Calu3 (cell line): ENCODE data around the gene ITPK1. TPM values are rescaled to one million over a fixed set of nuclear protein-coding genes. Genes with fewer than 3 reads are reported as not detected.

Experiments used
- BruUV-seq: library from RNA; stranded (reverse); fragments of 400-500 nt; replicated peaks from 2 replicates; lab custom pipeline; 2021; lab: Mats Ljungman, UMichigan
- CTCF ChIA-PET: fragments of 300-600 bp; sonication (Branson Sonifier 250); formaldehyde crosslinking; loops from one replicate; lab custom pipeline; 2022; ENCODE audit warnings: antibody characterized with exemption; lab: Charles Lee
- DNase-seq: peaks from one replicate; pipeline ENCODE4 v3.0.0; 2022
- H3K27ac Mint-ChIP-seq: one replicate; pipeline ENCODE4 v1.8.0; 2022; ENCODE audit warnings: mixed read lengths; ENCODE audit not compliant: unreplicated experiment
- H3K27me3 Mint-ChIP-seq: one replicate; pipeline ENCODE4 v1.8.0; 2022; ENCODE audit warnings: mixed read lengths; ENCODE audit not compliant: unreplicated experiment
- H3K36me3 Mint-ChIP-seq: one replicate; pipeline ENCODE4 v1.8.0; 2022; ENCODE audit warnings: mild to moderate bottlenecking, moderate library complexity, mixed read lengths; ENCODE audit not compliant: insufficient read depth, unreplicated experiment
- H3K4me1 Mint-ChIP-seq: one replicate; pipeline ENCODE4 v1.8.0; 2022; ENCODE audit warnings: mild to moderate bottlenecking, low read depth, mixed read lengths; ENCODE audit not compliant: unreplicated experiment
- H3K4me3 Mint-ChIP-seq: one replicate; pipeline ENCODE4 v1.8.0; 2022; ENCODE audit warnings: mild to moderate bottlenecking, low read depth, moderate library complexity, mixed read lengths; ENCODE audit not compliant: unreplicated experiment
- H3K9me3 Mint-ChIP-seq: one replicate; pipeline ENCODE4 v1.8.0; 2022; ENCODE audit warnings: low read depth, mixed read lengths; ENCODE audit not compliant: unreplicated experiment
- CTCF ChIP-seq: fragments of 200-600 bp; IDR thresholded peaks from one replicate; pipeline ENCODE4 v1.8.0; 2022; ENCODE audit warnings: antibody characterized with exemption; ENCODE audit not compliant: unreplicated experiment
- intact Hi-C: fragments of 100-400 bp; cut with micrococcal nuclease; formaldehyde crosslinking; loops from one replicate; pipeline ENCODE4 v1.10.0; 2022; ENCODE audit not compliant: unreplicated experiment
- total RNA-seq: library from RNA; stranded (reverse); gene quantifications from 2 replicates; pipeline ENCODE4 v1.2.3, GENCODE V29; 2022

ITPK1 gene
- total RNA-seq, 1 experiment from 2014 or later = 94.3 TPM

DNA sequence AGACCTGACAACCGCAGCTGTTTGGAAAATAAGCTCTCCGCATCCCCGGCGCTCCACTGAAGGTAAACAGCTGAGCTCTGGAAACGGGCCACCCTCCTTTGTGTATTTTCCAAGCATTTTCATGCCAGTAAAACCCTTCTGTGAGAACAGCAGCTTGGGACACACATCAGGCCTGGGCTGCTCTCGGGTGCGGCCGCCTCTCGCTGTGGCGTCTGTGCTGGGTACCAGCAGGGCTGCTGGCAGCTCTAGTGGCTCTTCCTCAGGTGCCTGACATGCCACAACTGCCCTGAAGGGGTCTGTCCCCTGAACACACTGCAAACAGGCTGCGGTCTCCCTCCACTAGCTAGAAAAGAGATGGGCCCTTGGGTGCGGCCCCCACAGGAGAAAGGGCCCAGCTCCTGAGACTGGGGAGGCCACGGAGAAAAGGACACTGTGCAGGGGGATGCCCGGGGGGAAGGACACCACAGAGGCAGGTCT lies 96.3 kb downstream of the ITPK1 start:
- CTCF ChIA-PET = no interaction called here
- H3K4me3 Mint-ChIP-seq = no peak overlapping the region
- TF ChIP-seq CTCF = no peak
- peaks cover 9% of the 10 kb centered on the region for H3K36me3 Mint-ChIP-seq
- intact Hi-C loops = no loop called here
- DNase-seq = no peak
- BruUV-seq = no TSS peak
- no peak overlapping the region for H3K27ac Mint-ChIP-seq
- H3K9me3 Mint-ChIP-seq = no peaks in the 10 kb centered on the region
- no peaks in the 10 kb centered on the region for H3K27me3 Mint-ChIP-seq
- peaks cover 7% of the 10 kb centered on the region for H3K4me1 Mint-ChIP-seq

DNA sequence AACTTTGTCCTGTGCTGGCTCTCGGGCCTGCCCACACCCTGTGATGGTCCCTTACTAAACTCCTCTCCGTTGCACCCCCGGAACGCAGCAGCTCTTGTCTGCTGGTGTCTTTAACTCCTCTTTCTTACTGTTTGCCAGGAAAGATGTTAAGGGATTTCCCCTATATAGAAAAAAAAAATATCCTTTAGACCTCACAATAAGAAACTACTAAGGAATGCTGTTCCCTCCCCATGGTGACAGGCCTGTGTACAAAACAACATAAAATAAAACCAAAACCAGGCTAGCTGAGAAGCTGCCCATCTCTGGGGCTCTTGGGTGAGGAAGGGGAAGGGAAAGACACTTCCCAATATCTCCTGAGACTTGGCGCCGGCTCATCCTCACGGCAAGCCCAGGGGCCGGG lies 97.4 kb downstream of the ITPK1 start:
- intact Hi-C loops = no loop called here
- peaks cover 9% of the 10 kb centered on the region for H3K36me3 Mint-ChIP-seq

GRCh38 chr14:93017898-93018297 lies 97.8 kb downstream of the ITPK1 start:
- intact Hi-C loops = no loop called here
- H3K4me1 Mint-ChIP-seq = peaks cover 17% of the 10 kb centered on the region
- CTCF ChIA-PET = no interaction called here
- no peak for TF ChIP-seq CTCF
- no TSS peak for BruUV-seq
- H3K27ac Mint-ChIP-seq = no peak overlapping the region
- no peaks in the 10 kb centered on the region for H3K9me3 Mint-ChIP-seq
- H3K27me3 Mint-ChIP-seq = no peaks in the 10 kb centered on the region
- DNase-seq = no peak
- H3K36me3 Mint-ChIP-seq = peaks cover 6% of the 10 kb centered on the region
- no peak overlapping the region for H3K4me3 Mint-ChIP-seq

More for the DNA sequence above, 97.4 kb downstream of the ITPK1 start:
- Mint-ChIP-seq H3K27me3 (no peaks in the 10 kb centered on the region), H3K27ac (no peak overlapping the region), H3K9me3 (no peaks in the 10 kb centered on the region), H3K4me3 (no peak overlapping the region), H3K4me1 (peaks cover 15% of the 10 kb centered on the region)
- no peak for DNase-seq
- CTCF ChIA-PET = no interaction called here
- TF ChIP-seq CTCF = no peak
- BruUV-seq = no TSS peak

DNA sequence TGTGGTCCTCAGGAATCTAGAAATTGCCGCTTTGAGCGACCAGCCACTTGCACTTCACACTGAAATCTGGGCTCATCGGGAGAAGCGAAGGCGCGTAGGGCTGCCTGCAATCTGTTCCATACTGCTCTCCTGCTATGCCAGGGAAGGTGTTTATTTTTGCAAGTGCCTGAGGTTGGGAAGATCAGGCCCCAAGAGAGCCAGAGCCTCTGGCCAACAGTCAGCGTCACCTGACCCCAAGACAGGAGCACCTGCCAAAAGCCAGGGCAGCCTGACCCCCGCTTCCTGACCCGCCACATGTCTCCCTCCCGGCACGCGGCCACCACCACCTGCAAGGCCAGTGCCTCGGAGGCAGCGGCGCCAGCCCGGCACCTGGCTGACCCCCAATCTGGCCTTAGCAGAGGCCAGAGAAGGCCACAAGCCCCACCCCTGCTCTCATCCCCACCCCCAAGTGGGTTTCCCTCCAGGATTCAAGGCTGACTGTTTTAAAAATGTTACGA lies 98.4 kb downstream of the ITPK1 start:
- no peak for DNase-seq
- no peaks in the 10 kb centered on the region for H3K27me3 Mint-ChIP-seq
- TF ChIP-seq CTCF = no peak
- CTCF ChIA-PET = no interaction called here
- no peak overlapping the region for H3K27ac Mint-ChIP-seq
- no TSS peak for BruUV-seq
- H3K4me1 Mint-ChIP-seq = peaks cover 17% of the 10 kb centered on the region
- H3K4me3 Mint-ChIP-seq = no peak overlapping the region
- peaks cover 6% of the 10 kb centered on the region for H3K36me3 Mint-ChIP-seq
- H3K9me3 Mint-ChIP-seq = no peaks in the 10 kb centered on the region
- intact Hi-C loops = no loop called here
